Measurements from ENCODE around the gene CLASP1.

DNA sequence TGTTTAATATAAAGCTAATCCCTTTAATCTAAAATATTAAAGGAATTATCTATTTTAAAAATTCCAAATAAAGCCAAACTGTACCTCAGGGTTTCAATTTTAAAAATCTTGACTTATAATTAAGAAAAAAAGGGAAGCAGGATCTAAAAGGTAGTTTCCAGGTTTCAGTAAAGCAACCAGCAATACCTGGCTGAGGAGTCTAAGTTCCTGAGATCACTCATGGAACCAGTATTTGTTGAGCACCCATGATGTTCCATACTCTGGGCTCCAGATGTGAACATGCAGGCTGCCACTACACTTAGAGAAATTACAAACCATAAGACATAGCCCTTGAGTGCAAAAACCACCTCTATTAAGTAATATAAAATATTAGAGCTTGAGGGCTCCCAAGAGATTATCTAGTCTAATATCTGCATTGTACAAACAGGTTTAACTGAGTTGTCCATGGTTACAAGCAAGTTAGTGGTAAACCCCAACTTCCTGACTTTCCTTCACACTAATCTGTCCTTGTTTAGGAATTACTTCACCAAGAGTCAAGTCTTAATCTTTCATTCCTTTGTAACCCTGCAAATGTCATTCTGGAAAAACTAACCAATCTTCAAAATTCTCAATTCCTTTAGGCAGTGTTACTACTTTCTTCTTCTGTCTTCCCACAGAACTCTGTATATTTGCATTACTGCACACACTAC is 49.2 kb downstream of the CLASP1 start:
- TF ChIP-seq, protein P1, sequence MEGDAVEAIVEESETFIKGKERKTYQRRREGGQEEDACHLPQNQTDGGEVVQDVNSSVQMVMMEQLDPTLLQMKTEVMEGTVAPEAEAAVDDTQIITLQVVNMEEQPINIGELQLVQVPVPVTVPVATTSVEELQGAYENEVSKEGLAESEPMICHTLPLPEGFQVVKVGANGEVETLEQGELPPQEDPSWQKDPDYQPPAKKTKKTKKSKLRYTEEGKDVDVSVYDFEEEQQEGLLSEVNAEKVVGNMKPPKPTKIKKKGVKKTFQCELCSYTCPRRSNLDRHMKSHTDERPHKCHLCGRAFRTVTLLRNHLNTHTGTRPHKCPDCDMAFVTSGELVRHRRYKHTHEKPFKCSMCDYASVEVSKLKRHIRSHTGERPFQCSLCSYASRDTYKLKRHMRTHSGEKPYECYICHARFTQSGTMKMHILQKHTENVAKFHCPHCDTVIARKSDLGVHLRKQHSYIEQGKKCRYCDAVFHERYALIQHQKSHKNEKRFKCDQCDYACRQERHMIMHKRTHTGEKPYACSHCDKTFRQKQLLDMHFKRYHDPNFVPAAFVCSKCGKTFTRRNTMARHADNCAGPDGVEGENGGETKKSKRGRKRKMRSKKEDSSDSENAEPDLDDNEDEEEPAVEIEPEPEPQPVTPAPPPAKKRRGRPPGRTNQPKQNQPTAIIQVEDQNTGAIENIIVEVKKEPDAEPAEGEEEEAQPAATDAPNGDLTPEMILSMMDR (IDR thresholded peaks at IDR 0.05; ENCODE audit: poor library complexity), result no peak
- TF ChIP-seq EZH2 (IDR thresholded peaks at IDR 0.05; ENCODE audit: borderline replicate concordance) (no peak), EZH2phosphoT487 (IDR thresholded peaks at IDR 0.05; ENCODE audit: low read depth, severe bottlenecking, unreplicated experiment) (no peak)

All from hepatocyte (in vitro differentiated cells).